GM18505 (cell line): Measurements from ENCODE around the gene CAPN13.

Experiments used
- ATAC-seq: cut with Tn5 transposase; IDR thresholded peaks from one replicate; pipeline ENCODE4 v1.9.1; 2021; ENCODE audit not compliant: unreplicated experiment
- POLR2A ChIP-seq: IDR thresholded peaks from 4 replicates; pipeline ENCODE4 v1.6.1; 2011; ENCODE audit warnings: borderline replicate concordance; ENCODE audit not compliant: insufficient read depth, insufficient read length; ENCODE audit errors: extremely low read depth

CAPN13 gene

GRCh38 chr2:30778611-30779010 lies 28.6 kb downstream of the CAPN13 start:
- TF ChIP-seq POLR2A = no peak
- ATAC-seq = no peak

DNA sequence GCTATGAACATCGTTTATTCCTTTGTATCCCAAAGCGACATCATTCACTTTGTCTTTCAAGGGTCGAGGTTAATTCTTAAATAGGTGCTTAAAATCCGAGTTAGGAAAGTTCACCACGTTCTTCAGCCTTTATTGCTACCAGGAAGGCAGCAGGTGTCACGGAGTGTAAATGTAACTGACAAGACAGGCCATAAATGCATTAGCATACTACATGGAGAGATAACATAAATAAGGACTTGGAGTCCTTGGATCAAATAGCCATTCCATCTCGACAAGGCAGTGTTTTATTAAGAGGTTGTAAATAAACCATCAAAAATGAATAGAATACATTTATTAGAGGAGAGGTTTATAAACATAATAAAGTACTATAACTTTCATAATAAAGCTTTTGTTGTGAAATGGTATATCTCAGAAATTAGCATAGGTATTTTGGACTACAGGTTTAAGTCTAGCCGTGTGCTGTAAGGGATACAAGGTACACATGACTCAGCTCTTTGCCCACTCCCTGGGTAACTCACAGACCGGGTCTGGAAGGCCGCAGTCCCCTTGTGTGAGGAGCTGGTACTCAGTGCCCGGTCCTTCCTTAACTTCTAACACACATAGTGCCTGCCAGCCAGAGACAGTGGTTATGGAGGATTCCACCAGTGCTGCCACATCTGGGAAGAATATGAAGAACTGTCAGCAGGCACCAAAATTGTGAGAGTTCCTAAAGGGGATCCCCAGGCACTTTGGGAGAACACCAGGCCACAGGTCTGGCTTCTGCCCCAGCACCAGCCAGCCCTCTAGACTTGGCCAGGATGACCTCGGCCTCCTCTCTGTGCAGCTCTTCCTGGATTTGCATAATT lies 29.4 kb downstream of the CAPN13 start:
- TF ChIP-seq POLR2A = no peak
- no peak for ATAC-seq

- ATAC-seq = no peak
- TF ChIP-seq POLR2A = no peak
Observed at GRCh38 chr2:30776831-30777635, 30.2 kb downstream of the CAPN13 start.

DNA sequence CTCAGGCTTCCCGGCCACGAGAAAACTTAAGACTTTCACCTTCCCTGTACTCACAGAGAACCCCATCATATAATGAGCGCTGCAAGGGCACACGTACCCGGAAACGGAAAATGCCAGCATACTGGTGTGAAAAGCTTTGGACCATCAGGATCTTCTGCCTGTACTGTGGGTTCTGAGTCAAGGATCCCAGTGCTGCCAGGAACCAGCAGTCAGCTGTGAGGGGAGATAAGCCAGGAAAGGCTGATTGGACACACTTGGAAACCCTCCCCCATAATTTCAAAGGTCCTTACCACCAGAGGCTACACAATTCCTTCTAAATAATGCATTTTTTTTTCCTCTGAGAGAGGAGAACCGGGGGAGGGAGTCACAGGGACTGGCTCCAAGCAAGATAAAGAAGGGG lies 31.4 kb downstream of the CAPN13 start:
- no peak for TF ChIP-seq POLR2A

GRCh38 chr2:30772021-30772705 lies 35.1 kb downstream of the CAPN13 start:
- no peak for TF ChIP-seq POLR2A
- no peak for ATAC-seq

More for the DNA sequence above, 31.4 kb downstream of the CAPN13 start:
- no peak for ATAC-seq

- ATAC-seq = no peak
- no peak for TF ChIP-seq POLR2A
Observed at GRCh38 chr2:30770816-30771576, 36.2 kb downstream of the CAPN13 start.

DNA sequence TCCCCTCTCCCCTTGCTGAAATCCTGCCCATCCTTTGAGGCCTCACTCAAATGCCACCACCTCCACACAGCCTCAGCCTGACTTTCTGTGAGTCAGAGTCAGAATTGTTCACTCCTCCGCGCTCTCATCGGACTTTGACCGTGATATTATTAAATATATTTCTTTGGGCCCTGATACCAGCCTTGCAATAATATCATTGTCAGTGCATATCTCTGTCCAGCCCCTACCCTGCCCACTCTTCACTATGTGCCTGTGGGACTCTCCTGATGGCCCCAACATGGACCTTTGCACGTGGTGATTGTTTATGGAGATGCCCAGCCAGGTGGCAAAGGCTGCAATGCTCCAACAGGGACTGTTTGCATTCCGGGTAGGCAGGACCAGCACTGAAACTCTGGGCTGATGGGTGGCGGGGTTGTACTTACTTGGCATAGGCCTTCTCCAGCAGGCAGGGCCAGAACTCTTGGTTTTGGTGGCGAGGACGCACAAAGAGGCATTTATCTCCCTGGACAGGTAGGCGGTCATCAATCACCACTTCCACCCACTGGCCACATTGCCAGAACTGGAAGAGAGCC lies 37.3 kb downstream of the CAPN13 start:
- no peak for TF ChIP-seq POLR2A
- no peak for ATAC-seq

DNA sequence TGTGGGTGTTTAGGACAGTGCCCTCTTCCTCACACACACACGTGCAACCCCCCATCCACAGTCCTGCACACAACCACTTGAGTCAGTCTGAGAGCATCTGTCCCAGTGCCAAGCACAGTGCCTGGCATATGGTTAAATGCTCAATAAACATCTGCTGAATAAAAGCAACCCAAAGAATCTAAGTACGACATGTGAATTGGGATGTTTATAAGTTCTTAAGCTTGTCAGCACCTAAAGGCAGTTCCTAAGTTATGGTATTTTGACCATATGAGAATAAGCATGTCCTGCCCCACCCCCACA lies 37.8 kb downstream of the CAPN13 start:
- TF ChIP-seq POLR2A = no peak
- no peak for ATAC-seq

DNA sequence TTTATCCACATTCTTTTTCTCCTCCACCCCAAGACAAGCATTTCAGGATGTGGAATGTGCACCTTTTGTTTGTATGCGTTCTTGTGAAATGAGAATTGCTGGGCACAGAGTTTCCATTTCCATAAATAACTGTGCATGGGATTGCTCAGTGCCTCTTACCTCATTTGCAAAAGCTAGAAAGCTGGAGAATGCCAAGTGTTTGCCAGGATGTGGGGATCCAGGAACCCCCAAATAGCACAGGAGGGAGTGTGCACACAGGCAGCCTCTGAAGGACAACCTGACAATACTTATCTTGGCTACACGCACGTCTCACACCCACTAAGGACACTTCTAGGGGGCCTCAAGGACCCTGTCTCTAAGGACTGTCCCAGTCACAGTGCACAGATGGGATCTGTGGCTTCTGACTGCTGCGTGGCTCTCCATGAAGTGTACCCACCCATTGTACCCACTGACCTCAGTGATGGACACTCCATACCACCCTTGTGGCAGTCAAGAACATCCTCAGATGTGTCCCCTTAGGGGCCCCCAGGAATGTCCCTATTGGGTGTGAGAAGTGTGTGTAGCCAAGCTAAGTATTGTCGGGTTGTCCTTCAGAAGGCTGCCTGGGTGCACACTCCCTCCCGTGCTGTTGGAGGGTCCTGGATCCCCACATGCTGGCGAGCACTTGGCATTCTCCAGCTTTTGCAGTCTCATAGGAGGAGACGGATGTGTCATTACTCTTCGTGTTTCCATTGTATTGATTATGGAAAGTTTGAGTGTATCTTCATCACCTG lies 38.4 kb downstream of the CAPN13 start:
- TF ChIP-seq POLR2A = no peak
- ATAC-seq = no peak

GRCh38 chr2:30768036-30768686 lies 39.1 kb downstream of the CAPN13 start:
- ATAC-seq = no peak
- no peak for TF ChIP-seq POLR2A

GRCh38 chr2:30766666-30767065 lies 40.6 kb downstream of the CAPN13 start:
- no peak for ATAC-seq
- no peak for TF ChIP-seq POLR2A
